Mammary epithelial cell (primary cell): Measurements from ENCODE around the gene FDCSP.

Experiments
- EZH2 ChIP-seq: IDR thresholded peaks from 2 replicates; pipeline ENCODE4 v1.6.1; 2012; ENCODE audit warnings: low read length, inconsistent platforms, borderline replicate concordance
- TF ChIP-seq, protein P1 (sequence below), 2 donors: IDR thresholded peaks in 1 of 2; conservative IDR thresholded peaks in 1 of 2; 2 replicates each; pipeline ENCODE4 v1.5.1; 2011 to 2012; ENCODE audit warnings: inconsistent platforms in 2 of 2, low read length in 2 of 2, mild to moderate bottlenecking in 2 of 2, control low read depth in 1 of 2, low read depth in 1 of 2; ENCODE audit not compliant: insufficient read depth in 1 of 2; ENCODE audit errors: extremely low read depth in 1 of 2

GRCh38 chr4:70225824-70226223 lies at the start of gene FDCSP:
- TF ChIP-seq, protein P1, sequence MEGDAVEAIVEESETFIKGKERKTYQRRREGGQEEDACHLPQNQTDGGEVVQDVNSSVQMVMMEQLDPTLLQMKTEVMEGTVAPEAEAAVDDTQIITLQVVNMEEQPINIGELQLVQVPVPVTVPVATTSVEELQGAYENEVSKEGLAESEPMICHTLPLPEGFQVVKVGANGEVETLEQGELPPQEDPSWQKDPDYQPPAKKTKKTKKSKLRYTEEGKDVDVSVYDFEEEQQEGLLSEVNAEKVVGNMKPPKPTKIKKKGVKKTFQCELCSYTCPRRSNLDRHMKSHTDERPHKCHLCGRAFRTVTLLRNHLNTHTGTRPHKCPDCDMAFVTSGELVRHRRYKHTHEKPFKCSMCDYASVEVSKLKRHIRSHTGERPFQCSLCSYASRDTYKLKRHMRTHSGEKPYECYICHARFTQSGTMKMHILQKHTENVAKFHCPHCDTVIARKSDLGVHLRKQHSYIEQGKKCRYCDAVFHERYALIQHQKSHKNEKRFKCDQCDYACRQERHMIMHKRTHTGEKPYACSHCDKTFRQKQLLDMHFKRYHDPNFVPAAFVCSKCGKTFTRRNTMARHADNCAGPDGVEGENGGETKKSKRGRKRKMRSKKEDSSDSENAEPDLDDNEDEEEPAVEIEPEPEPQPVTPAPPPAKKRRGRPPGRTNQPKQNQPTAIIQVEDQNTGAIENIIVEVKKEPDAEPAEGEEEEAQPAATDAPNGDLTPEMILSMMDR (conservative IDR thresholded peaks at IDR 0.05 in 1 of 2, IDR thresholded peaks at IDR 0.05 in 1 of 2; ENCODE audit: extremely low read depth in 1 of 2, insufficient read depth in 1 of 2, low read depth in 1 of 2, low read length in 2 of 2): no peak
- TF ChIP-seq EZH2: no peak
